22Rv1 (cell line): ENCODE data around the gene SRPK2.
"Not testable (repeated sequence)": the region's sequence is repeated elsewhere in the genome, so short reads cannot be mapped to it uniquely, and the experiment has no call there.

ENCODE experiments used
- ZFX ChIP-seq: fragments of 450-650 bp; IDR thresholded peaks from 2 replicates; pipeline ENCODE4 v1.6.1; 2017; ENCODE audit warnings: antibody characterized with exemption, borderline replicate concordance
- TF ChIP-seq, protein P1 (sequence below): fragments of 450-650 bp; IDR thresholded peaks from 2 replicates; pipeline ENCODE4 v1.5.1; 2017; ENCODE audit warnings: mild to moderate bottlenecking

DNA sequence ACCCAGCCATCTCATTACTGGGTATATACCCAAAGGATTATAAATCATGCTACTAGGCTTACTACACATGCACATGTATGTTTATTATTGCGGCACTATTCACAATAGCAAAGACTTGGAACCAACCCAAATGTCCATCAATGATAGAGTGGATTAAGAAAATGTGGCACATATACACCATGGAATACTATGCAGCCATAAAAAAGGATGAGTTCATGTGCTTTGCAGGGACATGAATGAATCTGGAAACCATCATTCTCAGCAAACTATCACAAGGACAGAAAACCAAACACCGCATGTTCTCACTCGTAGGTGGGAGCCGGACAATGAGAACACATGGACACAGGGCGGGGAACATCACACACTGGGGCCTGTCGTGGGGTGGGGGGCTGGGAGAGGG is 25.1 kb downstream of the SRPK2 start:
- TF ChIP-seq, protein P1, sequence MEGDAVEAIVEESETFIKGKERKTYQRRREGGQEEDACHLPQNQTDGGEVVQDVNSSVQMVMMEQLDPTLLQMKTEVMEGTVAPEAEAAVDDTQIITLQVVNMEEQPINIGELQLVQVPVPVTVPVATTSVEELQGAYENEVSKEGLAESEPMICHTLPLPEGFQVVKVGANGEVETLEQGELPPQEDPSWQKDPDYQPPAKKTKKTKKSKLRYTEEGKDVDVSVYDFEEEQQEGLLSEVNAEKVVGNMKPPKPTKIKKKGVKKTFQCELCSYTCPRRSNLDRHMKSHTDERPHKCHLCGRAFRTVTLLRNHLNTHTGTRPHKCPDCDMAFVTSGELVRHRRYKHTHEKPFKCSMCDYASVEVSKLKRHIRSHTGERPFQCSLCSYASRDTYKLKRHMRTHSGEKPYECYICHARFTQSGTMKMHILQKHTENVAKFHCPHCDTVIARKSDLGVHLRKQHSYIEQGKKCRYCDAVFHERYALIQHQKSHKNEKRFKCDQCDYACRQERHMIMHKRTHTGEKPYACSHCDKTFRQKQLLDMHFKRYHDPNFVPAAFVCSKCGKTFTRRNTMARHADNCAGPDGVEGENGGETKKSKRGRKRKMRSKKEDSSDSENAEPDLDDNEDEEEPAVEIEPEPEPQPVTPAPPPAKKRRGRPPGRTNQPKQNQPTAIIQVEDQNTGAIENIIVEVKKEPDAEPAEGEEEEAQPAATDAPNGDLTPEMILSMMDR = not testable (repeated sequence)
- TF ChIP-seq ZFX = not testable (repeated sequence)
